Activated T-helper 1 cell treated with anti-CD3 and anti-CD28 coated beads, Interleukin-2, amount 50 U/mL, for 16 hours (primary cell): ENCODE results near the gene TXNL4A.
"Not testable (repeated sequence)": the region's sequence is repeated elsewhere in the genome, so short reads cannot be mapped to it uniquely, and the experiment has no call there.

Source experiments
- DNase-seq, 2 donors: peaks; one replicate each; pipeline ENCODE4 v3.0.0-alpha.2; 2020; ENCODE audit warnings: low read depth in 1 of 2, low spot score in 1 of 2

TXNL4A gene

DNA sequence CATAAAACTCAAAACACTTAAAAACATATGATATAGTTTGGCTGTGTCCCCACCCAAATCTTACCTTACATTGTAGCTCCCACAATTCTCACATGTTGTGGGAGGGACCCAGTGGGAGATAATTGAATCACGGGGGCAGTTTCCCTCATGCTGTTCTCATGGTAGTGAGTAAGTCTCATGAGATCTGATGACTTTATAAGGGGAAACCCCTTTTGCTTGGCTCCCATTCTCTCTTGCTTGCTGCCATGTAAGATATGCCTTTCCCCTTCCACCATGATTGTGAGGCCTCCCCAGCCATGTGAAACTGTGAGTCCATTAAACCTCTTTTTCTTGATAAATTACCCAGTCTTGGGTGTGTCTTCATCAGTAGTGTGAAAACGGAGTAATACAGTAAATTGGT lies 11.3 kb upstream of the TXNL4A start:
- DNase-seq = not testable (repeated sequence)

DNA sequence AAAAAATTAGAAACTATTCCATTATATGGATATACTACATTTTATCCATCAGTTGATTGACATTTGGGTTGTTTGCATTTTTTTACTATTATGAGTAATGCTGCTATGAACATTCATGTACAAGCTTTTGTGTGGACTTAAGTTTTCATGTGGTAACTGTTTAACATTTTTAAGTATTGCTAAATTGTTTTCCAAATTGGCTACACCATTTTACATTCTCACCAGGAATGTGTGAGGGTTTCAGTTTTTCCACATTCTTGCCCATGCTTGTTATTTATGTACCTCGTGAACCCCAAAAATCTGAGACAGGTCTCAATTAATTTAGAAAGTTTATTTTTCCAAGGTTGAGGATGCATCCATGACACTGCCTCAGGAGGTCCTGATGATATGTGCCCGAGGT lies 3.1 kb upstream of the TXNL4A start:
- DNase-seq = no peak

DNA sequence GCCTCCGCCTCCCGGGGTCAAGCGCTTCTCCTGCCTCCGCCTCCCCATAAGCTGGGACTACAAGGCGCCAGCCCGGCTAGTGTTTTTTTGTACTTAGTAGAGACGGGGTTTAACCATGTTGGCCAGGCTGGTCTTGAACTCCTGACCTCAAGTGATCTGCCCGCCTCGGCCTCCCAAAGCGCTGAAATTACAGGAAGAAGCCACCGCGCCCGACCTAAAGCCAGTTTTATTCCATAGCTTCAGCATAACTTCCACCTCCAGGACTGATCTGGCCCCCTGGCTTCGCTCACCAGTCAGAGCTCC lies 783 bp upstream of the TXNL4A start:
- DNase-seq = no peak

DNA sequence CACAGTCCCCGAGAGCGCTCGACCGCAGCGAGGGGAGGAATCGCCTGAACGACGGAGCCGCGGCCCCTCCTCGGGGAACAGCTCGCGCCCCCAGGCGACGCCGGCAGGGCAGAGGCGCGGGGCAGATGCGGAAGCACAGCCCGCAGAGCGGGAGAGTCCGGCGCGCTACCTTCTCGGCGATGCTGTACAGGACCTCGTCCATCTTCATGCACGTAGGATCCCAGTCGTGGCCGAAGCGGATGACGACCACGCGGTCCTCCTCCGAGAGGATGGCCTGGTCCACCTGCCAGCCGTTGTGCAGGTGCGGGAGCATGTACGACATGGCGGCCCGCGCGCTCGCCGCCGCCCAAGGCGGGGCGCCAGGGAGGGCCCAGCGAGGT lies 302 bp downstream of the TXNL4A start:
- DNase-seq = peak; percentile 30 to 53

DNA sequence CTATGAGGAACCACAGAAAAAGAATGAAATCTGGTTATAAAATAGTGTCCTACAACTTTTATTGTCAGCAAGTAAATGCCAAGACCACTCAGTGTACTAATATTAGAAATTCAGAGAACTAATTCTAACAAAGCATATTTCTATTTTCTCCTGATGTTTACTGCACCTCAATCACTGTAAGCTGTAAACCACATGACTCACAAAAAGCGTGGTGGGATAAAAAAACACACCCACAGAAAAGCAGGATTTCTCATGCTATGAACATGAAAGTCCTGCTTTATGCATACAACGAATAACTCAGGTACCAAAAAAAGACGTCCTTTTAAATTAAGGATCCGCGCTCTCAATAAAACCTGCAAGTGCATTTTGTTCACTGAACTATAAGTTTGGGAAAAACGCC lies 797 bp downstream of the TXNL4A start:
- DNase-seq = no peak

DNA sequence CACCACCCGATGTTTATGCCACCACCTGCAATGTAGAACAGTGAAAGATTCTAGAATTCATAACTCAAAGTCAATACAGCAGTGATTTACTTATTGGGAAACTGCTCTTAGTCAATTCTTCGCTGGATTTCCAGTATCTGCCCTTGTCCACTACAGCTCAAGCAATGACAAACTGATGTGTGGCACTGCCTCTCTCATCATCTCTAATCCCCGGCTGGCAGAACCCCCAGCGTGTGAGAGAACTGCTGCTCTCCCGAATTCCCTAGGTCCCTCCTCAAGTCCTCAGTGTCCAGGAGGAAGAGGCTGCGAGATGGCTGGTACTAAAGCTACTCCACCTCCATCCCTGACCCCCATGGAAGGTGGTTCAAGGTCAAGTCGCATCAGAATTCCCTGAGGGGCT lies 1.6 kb downstream of the TXNL4A start:
- no peak for DNase-seq

DNA sequence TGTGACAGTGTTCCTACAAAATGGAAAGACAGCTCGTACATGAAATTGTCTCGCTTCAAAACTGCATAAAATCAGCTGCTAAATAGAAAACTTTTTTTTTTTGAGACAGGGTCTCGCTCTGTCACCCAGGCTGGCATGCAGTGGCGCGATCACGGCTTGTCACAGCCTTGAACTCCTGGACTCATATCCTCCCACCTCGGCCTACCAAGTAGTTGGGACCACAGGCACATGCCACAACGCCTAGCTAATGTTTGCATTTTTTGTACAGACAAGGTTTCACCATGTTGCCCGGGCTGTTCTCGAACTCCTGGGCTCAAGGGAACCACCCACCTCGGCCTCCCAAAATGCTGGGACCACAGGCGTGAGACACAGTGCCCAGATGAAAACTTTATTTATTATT lies 3.2 kb downstream of the TXNL4A start:
- DNase-seq = no peak

DNA sequence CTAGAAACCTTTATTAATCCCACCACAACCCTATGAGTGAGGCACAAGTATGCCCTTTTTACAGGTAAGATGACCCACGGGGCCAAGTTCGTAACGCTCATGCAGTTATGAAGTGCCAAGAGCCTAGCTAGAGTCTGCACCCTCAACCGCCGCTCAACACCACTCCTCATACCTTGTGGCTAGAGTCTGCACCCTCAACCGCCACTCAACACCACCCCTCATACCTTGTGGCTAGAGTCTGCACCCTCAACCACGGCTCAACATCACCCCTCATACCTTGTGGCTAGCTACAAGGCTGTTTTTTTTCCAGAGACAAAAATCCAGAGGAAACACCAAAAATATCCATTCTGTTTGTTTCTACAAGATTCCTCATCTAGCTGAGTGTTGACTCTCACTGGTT lies 4.6 kb downstream of the TXNL4A start:
- DNase-seq = no peak

DNA sequence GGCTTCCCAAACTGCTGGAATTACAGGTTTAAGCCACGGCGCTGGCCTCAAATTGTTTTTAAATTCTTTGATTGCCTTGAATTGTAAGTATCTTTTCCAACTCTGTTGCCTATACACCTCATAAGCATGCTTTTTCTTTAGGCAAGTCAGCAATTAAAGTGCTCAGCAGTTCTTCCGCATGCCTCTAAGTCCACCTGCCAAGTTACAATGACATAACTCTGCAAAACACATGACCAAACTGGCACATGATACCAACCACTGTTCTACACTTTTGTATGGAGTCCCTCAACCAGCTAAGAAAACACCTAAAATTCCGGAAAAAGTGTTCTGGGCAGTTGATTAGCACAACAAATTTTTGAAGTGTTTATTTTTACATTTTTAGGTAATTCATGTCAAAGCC lies 5.1 kb downstream of the TXNL4A start:
- no peak for DNase-seq

DNA sequence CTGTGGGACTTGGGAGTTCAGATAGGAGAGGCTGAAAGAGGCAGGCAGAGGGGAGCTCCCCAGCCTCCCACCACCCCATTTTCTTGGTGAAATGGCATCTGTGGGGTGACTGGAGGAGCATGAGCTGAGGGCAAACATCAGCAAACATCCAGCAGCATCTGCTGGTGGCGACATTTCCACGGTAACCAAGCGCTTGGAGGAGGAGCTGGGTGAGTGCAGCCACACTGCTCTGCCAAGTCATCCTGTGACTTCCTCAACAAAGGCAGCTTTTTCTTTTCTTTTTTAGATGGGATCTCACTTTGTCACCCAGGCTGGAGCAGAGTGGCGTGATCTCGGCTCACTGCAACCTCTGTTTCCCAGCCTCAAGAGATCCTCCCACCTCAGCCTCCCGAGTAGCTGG lies 5.6 kb downstream of the TXNL4A start:
- no peak for DNase-seq

DNA sequence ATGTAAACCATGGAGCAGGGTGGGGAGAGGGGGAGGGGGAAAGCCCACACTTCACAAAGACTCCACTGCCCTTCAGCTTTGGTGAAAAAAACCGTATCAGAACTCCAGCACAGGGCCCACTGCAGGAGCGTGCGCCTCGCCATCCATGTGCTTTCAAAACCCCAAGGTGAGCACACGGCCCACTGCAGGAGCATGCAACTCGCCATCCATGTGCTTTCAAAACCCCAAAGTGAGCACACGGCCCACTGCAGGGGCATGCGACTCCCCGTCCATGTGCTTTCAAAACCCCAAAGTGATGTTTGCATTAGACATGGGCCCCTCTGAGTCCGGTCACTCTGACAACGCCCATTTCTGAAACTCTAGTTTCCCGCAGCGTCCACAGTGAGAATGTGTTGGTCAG lies 7.8 kb downstream of the TXNL4A start:
- no peak for DNase-seq

DNA sequence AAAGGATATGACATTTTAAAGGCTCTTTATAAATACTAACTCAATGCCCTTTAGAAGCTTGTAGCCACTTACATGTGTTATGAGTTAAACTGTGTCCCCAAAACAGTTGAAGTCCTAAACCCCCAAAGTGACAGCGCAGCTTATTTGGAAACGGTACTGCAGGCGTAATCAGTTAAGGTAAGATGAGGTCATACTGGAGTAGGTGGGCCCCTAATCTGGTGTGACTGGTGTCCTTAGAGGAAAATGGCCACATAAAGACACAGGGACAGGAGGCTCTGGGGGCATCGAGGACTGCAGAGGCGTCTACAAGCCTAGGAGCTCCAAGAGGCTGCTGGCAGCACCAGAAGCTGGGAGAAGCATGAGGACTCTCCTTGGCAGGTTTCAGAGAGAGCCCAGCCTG lies 8.5 kb downstream of the TXNL4A start:
- DNase-seq = no peak

DNA sequence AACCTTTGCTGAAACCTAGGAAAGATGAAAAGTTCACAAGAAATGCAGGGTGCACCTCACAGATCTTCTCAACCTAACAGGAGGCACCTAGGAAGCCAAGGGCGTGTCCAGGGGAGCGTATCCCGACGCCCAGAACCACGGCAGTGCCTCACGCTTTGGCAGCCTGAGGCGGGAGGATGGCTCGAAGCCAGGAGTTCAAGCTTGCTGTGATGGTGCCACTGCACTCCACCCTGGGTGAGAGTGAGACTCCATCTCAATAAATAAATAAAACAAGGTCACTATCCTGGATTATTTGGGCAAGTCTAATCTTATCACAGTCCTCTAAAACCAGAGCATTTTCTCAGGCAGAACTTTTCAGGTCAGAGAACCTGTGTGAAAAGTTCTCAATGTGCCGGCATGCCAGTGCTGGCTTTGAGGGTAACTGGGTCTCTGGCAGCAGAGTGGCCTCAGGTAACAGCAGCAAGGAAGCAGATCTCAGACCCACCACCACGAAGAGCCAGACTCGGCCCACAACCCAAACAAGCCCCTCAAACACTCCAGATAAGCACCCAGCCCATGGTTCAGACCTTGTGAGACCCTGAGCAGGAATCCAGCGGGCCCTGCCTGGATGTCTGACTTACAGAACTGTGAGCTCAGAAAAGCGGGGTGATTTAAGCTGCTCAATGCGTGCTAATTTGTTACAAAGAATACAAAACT lies 12.2 kb downstream of the TXNL4A start:
- no peak for DNase-seq

DNA sequence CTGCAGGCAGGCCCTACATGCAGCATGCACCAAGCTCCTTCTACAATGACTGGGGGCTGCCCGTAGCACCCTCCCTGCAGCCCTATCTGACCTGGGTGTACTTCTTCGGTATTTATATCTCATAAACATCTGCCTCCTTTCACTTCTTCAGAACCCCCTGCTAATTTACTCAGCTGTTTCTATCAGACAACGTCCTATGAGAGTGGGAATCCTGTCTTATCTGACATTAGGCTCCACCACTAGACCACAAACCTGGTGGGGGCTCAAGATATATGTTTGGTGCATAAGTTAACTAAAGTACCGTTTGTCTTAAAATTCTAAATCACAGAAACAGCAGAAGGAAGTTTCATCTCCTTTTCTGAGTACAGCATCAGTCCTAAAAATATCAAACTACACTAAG lies 13.3 kb downstream of the TXNL4A start:
- DNase-seq = no peak

DNA sequence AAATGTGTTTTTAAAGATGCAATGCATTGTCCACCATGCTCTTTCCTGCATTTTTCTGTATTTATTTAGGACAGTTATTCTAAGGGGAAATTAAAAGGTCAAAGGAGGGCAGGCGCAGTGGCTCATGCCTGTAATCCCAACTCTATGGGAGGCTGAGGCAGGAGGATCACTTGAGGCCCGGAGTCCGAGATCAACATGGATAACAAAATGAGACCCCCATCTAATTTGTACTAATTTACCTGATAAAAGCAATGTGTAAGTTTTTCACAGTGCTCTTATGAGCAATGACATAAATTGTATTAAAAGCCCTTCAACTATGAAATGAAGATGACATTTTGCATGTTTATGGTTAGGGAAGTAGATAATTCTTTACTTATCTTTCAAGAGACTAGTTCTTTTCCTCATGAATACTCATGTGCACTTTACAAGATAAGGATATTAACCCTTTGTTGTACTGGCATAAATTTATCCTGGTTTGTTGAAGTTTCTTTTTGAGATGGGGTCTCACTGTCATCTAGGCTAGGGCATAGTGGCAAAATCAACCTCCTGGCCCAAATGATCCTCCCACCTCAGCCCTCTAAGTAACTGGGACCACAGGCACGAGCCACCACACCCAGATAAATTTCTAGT lies 14.2 kb downstream of the TXNL4A start:
- DNase-seq = no peak

DNA sequence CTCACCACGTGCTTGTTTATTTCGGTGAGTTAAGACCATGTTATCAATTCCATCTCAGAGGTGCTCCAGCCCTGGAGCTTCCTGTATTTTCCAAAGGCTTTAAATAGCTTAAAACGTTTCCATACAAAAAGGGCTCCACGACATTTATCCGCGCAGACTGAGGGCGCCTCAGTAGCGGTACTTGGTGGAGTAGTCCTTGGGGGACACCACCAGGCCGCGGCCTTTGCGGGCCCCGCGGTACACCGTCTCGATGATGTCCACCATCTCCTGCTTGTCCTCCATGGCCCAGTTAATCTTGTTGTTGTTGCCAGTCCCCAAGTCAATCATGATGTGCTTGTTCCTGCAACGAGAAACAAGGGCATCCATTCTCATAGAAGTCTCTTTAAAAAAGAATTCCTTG lies 14.8 kb downstream of the TXNL4A start:
- no peak for DNase-seq

DNA sequence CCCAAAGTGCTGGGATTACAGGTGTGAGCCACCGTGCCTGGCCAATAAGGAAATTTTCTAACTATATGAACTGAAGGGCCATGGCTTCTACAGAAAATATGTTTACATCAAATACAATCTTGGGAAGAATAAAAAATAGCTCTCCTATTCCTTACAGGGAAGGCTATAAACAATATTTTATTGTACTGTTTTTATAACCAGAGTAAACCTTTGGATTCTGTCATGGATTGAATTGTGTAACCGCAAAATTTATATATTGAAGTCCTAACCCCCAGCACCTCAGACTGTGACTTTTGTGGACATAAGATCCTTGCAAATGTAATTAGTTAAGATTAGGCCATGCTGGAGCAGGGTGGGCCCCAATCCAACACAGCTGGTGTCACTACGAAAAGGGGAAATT lies 15.6 kb downstream of the TXNL4A start:
- DNase-seq = no peak

DNA sequence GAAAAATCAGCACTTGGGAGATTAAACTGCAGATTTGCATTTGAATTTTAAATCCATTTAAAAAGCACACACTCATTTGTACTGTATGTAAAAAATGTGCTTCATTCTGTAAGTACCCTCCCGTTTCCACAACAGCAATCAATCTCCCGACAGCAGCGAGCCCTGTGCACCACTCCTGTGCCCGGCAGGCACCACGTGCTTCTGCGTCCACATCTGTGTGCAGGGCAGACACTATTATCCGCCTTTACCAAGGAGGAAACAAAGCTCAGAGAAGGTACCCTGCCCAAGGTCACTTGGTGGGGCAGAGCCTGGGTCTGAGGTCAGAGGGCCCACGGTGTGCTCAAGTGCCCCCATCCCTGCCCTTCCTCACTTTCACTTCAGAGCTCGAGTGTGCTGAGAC lies 16.4 kb downstream of the TXNL4A start:
- no peak for DNase-seq

DNA sequence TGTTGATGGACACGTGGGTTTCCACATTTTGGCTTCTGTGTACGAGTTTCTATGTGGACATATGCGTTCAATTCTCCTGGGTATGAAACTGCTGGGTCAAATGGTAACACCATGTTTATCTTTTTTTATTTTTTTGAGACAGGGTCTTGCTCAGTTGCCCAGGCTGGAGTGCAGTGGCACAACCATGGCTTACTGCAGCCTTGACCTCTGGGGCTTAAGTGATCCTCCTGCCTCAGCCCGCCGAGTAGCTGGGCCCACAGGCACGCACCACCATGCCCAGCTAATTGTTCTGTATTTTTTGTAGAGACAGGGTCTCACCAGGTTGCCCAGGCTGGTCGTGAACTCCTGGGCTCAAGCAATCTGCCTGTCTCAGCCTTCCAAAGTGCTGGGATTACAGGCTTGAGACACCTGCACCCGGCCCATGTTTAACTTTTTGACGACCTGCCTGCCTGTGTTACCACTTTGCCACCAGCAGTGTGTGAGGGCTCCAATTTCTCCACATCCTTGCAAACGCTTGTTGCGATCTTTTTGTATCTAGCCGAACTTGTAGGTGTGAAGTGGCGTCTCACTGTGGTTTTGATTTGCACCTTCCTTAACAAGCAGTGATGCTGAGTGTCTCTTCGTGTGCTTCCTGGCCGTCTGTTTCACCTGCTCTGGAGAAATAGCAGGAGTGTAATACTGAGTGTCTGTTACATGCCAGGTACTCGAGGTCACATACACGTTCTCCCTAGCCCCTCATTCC lies 17.0 kb downstream of the TXNL4A start:
- no peak for DNase-seq

DNA sequence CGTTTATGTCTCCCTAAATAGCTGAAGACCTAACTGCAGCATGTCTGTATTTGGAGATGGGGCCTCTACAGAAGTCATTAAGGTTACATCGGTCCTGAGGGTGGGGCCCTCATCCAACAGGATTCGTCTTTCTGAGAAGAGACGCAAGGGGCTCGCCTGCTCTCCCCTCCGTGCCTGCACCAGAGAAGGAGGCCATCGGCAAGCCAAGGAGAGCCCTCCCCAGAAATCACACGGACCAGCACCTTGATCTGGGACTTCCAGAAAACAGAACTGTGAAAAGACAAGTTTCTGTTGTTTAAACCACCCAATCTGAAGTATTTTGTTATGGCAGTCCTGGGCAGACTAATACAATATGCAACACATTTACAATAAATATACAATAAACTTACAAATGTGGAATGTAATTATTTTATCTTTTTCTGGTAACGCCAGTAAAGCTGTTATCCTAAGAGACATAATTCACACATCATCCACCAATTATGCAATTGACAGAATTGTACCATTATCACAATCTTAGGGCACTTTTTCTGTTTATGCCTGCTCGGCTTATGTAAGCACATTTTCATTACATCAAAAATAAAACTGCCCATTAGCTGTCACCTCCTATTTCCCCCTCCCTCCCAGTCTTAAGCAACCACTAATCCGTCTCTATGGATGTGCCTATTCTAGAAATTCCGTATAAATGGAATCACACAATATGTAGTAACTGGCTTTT lies 17.8 kb downstream of the TXNL4A start:
- DNase-seq = no peak

DNA sequence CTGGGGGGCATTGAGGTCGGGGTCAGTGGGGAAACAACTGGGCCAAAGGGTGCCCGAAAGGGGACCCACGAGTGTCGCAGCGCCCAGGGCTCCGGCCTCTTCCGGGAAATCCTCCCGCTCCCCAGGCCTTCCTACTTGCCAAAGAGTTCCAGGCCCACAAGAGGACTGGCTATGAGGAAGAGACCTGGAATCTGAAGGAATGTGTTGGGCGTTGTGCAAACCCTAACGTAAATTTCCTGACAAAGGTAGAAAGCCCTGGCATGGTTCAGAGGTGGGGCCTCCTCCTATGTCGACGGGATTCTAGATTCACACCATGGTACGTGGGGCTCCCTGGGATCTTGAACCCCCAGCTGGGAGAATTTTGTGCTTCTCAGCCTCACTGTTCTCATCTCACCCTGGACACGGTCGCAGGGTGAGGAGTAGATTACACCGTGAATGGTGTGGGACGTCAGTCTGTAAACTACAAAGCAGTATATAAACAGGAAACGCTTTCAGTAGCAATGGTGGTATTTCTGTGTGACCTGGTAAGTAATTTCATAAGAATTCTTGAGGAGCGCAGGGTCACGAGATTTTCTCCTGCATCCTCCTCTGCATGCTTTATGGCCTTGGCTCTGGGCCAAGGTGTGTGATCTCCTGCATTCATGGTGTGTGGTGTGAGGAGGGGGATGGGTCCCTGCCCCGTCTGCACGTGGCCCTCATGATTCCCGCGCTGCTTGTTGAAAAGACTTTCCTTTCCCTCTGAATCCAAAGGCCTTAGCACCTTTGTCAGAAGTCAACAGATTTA lies 23.1 kb downstream of the TXNL4A start:
- no peak for DNase-seq
